ENCODE measurements around the gene SLC27A5.
A peak's percentile ranks its signal among the peaks of the same experiment; 100 is the strongest.
"Not testable (repeated sequence)": the region's sequence is repeated elsewhere in the genome, so short reads cannot be mapped to it uniquely, and the experiment has no call there.

Gene SLC27A5

DNA sequence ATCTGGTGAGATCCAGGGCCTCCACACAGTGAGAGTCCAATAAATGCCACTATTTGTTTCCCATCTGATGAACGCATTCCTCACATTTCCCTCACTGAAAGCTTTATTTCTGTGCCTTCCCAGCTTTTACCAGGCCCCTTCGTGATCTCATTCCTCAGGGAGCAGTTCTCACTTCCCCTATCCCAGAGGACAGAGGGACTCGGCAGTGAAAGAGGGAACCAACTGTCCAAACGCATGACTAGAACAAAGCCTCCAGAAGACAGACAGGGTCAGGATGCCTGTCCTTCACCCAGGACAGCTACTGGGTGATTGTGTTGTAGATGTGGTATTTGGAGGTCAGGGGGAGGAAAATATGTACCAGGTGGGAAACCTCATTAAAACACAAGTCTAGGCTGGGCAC lies 9.9 kb upstream of the SLC27A5 start:
- no peak for DNase-seq

DNA sequence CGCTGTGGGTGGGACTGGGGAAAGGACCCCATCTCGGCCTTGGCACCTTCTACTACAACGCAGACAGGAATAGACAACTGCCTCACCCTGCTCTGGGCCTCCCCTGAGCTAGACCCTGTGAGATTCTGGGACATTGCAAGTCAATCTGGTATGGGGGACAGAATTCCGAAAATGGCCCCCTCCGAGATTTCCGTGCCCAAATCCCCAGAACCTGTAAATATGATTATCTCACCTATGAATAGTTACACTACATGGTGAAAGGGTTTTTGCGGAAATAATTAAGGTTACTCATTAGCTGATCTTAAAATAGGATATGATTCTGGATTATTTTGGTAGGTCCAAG lies 8.4 kb upstream of the SLC27A5 start:
- no peak for DNase-seq

DNA sequence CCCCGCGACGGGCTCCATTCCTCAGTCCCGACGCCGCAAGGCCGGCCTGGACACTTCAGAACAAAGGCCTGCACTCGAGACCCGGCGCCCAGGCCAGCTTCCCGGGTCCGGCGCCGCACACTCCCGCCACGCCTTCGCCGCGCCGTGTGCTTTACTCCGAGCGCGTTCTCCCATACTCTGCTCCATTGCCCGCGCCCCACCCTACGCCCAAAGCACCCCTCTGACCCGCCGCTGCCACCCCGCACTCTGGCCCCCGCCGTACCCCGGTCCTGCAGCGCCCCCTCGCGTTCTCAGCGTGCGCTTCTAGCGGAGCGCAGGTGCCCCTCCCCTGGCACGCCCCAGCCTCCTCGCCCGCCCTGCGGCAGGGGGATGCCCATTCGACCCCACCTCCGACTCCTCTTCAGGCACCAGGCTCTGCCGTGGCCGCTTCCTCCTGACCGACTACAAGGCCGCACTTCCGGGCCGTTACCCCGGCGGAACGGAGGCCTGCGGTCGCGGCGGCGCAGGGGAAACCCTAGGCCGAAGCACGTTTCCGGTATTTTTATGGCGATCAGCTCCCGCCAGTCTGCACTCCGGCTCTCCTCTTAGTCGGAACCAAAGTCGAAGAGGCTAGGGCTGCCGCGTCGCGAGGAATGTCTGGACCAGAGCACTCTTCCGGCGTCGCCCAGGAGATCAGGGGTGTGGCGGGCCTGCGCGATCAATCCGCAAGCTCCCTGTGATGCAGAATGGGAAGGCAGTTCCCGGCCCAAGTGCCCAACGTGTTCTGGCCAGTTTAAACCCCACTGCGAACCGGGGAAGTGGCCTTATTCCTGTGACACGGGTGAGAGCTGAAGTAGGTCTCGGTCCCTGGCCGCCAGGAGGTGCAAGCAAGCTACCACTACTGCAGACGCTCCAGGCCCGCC lies 7.8 kb upstream of the SLC27A5 start, which contains the start of gene ZBTB45:
Gene ZBTB45, minus strand, starts transcription at position 456 of the 902 bp plus-strand sequence. CDS start 2,137 bp downstream, outside the sequence.
- DNase-seq: peak; percentile 95

DNA sequence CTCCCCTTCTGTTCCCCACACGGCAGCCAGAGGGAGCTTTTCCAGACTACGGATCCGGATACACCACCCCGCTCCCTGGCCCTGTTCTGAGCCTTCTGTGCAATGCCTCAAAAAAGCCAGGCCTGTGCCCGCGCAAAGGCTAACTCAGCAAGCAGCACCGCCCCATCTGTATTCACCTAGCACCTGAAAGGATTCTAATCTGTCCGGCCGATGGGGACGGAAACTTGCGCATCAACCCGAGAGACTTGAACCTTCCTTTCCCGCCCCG lies 7.2 kb upstream of the SLC27A5 start:
- peak; percentile 83 for DNase-seq

DNA sequence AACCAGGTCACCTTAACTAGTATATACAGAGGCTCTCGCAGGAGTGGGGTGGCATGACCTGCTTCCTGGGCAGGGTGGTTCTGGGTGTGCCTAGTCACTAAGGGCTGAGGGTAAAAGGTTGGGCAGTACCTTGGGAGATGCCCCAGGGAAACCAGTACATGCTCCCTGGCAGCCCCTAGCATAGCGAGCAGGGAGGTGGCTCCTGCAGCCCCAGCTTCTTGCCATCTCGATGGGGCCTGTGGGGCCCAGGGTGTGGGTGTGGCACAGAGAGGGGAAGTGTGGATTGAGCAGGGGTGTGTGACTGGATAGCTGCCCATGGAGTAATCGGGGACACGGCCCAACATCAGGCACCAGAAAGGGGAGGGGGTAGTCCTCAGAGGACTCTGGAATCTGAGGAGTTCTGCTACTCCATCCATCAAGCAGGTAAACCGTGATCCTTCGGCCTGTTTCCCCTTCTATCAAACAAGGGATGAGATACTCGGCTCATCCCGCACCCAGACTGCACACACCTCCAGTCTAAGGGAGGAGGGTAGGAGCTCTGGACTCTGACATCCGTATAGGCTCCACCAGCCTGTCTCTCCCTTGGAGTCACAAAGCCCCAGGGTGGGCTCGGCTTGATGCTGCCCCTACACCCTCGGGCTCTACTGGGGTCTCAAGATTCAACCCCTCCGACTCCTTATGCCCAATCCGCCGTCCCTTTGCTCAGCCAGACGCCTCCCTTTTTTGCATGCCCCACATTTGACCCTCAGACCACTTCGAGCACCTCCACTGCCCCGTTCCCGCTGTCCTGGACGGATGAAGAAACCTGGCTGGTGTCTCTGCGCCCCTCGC lies 6.7 kb upstream of the SLC27A5 start:
- DNase-seq: no peak

DNA sequence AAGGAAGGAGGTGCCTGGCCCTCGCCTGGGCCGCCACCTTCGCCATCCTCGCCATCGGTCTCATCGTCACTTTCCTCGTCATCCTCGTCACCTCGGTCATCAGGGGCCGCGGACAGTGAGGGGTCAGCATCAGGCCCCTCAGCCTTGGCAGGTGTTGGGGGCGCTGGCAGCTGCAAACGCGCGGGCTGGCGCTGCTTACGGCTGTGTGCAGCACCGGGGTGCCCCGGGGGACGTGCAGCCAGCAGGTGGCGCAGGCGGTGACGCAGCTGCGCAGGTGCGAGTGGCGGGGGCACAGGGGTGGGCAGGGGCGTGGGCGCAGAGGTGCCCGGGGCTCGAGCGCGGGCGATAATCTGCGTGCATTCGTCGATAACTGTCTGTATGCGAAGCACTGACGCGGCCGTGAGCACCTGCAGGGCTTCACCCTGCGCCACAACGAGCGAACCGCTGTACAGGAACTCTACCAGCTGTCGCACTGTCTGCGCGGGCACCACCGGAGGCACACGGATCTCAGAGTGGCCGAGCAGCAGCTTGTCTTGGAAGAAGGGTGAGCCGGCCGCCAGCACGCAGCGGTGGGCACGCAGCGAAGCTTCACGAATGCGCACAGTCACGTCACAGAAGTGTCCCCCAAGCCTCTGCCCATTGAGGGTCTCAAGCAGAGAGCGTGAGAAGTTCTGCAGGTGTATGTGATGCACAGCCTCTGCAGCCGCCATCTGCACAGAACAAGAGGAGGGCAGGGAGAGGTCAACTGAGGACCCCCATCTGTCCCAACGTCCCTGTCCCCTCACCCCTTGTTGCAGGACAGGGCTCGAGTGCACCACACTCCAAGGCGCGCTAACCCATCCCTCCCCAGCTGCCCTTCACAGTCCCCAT lies 5.4 kb upstream of the SLC27A5 start:
- no peak for DNase-seq

DNA sequence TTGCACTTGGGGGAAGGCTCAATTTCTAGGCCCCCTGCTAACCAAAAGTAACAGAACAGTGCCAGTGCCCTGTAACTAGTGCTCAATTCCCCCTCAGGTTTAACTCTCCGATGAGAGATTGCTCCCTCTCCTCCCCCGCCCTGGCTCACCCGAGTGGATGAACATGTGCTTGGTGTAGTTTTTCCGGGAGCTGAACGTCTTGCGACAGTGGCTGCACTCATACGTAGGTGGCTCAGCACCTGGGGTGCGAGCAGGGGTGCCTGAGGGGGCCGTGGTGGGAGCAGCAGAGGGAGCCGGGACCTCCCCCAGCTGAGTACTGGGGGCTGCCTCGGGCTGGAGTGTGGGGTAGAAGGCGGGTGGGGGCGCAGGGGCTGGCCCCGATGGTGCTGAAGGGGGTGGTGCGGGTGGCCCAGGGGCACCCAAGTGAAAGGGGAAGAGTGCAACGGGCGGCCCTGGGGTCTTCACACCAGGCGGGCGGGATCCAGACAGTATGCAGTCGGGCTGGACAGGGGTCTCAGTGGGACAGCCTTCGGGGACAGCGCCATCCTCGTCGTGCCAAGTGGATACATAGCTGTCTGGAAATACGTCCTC lies 4.5 kb upstream of the SLC27A5 start:
- DNase-seq: no peak

DNA sequence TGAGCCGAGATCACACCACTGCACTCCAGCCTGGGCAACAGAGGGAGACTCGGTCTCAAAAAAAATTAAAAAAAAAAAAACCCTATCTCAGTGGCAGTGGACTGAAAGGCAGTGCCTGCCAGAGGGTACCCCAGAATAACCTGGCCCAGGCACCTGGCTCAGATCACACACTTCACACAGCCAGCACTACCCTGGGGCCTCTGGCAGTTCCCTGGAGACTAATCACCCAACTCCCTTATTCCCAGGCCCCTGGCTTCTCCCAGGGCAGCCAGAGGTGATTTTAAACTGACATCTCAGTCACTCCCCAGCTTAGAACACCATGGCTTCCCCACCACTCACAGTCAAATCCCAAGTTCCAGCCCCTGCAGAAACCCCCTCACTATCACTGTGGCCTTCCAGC lies 3.5 kb upstream of the SLC27A5 start:
- DNase-seq: no peak

DNA sequence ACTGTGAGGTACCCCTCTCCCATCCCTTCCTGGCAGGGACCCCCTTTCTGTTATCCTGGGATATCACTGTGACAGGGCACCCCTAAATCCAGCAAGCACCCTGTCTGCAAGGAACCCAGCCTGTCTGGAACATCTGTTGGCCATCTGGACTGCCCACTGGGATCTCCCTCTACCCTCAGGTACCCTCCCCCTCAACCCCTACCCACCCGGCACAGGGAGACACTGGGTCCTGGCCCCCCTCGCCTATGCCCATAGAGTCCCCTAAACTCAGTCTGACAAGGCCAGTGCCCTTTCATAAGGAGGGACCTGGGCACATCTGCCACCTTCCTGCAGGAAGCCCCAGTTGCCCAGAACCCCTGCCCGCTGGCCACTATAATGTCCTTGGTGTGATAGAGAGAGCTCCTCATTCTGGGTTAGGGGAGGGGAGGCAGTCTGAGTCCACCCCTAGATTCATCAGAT lies 2.8 kb upstream of the SLC27A5 start:
- no peak for DNase-seq

DNA sequence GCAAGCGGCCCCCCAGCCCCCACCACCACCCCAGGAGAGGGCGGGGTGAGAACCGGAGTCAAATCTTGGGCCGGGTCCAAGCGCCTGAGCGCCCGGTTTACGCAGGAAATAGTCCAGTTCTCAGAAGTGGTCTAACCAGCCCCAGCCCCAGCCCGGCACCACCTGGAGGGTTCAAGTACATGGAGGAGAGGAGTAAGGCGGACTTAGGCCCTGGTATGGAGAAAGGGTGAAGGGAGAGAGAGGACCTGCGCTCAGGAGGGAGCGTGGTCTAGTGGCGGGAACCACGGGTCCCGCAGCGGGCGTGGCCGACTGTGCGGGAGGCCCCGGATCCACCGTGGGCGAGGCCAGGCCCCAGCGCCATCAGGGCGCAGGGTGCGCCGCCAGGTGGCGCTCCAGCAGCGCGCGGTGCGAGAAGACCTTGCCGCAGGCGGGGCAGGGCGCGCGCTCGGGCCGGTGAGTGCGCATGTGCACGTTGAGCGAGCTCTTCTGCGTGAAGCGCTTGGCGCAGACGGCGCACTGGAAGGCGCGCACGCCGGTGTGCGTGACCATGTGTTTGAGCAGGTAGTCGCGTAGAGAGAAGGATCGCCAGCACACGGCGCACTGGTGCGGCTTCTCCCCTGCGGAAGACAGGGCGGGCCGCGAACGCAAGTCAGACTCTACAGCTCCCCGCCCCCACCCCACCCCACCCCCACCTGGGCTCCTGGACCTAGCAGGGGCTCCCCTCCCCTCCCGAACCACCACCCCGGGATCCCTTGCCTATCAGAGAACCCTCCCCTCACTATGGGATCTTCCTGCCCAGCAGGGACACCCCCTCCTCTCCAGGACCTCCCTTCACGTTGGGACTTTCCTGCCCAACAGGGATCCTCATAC lies 2.1 kb upstream of the SLC27A5 start:
- peak; percentile 93 for DNase-seq

DNA sequence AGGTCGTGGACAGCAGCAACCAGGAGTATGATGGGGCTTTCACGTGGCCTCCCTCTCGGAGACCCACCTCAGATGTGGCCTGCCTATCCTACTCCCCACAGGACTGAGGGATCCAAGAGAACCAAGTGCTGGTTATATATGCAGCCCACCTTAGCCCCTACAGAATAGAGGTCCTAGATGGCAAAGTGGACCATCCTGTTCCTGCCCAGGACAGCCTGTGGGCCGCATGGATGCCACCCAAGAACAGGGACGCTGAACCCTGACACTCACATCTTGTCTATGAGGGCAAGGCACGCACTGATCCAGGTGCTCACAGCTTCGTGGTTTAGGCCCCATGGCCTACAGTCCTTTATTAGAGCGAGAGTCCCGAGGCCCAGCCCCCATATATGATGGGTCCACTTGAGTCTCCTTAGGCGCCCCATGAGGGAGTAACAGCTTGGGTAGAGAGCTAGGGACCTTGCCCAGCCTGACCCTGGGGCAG lies 1.5 kb upstream of the SLC27A5 start:
- DNase-seq: no peak

DNA sequence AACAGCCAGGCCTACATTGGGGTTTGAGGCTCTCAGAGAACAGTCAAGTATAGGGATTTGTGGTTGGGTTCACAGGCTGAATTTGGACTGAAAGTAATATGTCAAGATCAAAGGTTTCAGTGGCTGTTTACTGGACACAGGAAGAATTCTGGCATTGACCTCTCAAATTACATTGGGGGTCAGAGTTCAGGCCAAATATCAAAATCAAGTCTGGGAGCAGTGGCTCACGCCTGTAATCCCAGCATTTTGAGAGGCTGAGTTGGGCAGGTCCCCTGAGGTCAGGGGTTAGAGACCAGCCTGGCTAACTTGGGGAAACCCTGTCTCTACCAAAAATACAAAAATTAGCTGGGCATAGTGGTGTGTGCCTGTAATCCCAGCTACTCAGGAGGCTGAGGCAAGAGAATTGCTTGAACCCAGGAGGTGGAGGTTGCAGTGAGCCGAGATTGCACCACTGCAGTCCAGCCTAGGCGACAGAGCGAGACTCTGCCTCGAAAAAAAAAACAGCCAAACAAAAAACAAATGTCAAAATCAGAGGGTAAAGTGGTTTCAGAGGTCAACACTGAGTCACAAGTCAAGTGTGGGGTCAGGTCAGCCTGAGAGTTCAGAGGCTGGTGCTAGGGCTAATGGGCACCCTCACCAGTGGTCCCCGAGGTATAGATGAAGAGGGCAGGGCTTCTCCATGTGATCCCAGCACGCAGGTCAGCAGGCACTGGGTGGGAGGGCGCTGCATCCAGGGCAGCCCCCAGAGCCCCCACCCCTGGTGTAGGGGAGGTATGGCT lies 1.5 kb downstream of the SLC27A5 start:
- no peak for DNase-seq

DNA sequence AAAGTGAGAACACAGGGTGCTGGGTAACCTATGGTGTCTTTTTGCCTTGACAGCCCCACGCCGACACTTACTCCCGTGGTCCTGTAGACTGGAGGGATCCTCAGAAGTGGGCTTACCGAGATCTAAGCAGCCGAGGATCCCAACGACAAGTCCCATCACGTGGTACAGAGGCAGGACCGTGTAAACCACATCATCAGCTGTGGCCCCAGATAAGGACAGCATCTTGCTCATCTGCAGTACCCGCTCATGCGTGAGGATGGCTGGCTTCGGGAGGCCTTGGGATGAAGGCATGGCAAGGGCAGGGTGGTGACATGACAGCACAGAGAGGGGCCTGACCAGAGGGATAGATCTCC lies 2.1 kb downstream of the SLC27A5 start:
- no peak for DNase-seq

DNA sequence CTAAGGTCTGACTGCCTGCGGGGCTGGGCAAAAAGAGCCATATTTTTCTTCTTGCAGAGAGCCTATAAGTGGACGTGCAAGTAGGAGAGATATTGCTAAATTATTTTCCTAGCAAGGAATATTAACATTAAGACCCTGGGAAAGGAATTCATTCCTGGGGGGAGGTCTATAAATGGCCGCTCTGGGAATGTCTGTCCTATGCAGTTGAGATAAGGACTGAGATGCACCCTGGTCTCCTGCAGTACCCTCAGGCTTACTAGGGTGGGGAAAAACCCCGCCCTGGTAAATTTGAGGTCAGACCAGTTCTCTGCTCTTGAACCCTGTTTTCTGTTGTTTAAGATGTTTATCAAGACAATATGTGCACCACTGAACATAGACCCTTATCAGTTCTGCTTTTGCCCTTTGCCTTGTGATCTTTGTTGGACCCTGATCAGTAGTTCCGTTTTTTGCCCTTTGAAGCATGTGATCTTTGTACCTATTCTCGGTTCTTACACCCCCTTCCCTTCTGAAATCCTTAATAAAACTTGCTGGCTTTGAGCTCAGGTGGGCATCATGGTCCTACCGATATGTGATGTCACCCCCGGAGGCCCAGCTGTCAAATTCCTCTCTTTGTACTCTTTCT lies 4.1 kb downstream of the SLC27A5 start:
- DNase-seq: not testable (repeated sequence)

DNA sequence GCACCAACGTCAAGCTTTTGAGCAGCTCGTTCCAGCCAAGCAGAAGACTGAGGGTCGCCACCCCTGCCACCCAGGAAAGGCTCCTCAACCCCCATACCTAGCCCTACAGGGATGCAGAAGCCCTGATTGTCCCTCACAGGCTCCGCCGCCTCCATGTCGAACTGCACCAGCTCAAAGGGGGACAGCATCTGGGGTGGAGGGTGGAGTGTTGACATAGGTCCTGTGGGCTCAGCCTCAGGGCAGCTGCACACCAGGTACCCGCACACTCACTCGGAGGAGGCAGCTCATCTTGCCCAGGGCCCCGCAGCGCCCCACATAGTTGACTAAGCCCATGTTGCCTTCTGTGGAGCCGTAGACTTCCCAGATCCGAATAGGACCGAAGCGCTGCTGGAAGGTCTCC lies 11.6 kb downstream of the SLC27A5 start:
- no peak for DNase-seq

DNA sequence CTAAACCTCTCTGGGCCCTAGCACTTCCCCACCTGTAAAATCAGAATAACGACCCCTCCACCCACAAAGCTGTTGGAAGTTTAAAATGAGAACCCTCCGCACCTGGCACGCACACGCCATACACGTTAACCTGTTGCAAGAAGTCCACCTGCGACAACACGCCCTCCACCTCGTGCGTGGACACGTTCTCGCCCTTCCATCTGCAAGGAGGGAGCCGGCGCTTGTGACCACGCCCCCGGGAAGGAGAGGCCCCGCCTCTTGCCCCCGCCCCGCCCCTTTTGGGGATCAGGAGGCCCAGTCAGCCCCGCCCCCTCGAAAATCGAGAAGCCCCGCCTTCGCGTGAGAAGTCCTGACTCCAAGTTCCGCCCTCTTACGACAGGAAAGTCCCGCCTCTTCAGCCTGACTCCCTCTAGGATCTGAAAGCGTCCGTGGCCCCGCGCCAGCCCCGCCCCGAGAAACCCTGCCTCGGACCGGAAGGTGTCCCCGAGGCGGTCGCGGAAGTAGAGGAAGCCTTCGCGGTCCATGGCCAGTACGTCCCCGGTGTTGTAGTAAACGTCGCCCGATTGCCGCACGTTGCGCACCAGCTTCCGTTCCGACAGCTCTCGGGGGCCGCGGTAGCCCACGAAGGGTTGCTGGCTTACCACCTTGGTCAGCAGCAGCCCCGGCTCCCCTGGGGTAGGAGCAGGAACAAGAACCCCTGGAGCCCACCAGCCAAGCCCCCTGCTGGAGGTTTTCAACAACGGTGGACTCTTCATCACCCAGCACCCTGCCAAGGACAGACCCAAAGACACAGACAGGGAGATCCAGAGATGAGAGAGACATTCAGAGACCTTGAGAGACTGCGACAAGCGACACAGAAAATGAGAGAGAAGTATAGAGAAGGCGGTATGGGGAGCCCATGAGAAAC lies 12.5 kb downstream of the SLC27A5 start:
- DNase-seq: peak; percentile 92

DNA sequence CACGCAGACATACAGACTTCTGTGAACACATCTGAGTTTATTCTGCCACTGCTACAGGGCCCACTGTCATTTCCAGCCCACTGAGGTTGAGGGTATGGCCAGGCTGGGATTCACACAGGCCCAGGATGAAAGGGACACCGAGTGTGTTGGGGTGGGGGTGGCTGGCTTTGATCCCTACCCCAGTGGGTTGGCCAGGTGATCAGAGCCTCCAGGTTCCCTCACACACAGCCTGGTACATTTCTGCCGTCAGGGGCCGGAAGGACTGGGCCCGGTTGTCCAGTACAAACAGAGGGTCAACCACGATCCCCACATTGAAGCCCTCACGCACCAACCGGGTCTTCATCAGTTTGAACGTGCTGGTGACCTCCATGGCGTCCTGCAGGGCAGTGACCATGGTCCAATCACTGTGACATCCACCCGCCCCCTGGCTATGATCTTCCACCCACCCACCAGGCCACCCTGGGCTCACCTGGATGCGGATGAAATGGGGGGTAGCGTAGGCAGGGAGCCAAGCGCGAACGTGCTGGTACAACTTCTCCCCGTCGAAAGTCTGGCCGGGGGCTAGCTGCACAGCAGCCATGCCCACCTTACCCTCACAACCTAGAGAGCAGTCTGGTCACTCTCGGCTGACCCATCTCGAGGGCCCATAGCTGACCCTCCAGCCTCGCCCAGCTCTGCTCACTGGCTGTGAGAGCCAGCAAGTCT lies 13.3 kb downstream of the SLC27A5 start:
- no peak for DNase-seq

DNA sequence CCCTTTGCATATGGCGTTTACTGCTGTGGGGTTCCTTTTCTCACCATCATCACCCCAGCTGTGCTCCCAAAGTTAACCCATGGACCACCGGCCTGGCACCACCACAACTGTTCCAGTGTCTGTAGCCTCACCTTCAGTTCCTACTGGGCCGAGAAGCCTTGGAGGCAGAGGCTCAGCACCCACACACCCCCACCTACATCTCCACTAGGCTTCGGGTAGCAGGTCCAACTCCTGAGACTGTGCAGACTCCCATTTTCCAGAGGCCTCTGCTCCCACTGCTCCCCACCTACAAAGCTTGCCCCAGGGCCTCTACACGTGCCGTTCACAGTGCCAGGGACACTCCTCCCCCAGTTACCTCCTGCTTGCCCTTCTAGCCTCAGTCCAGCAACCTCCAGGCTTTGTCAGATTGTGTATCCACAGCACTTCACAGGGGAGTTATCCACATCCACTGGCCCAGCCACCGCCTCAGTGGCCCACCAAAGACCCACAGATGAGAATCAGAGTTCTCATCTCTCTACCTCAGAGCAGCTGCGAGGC lies 14.1 kb downstream of the SLC27A5 start:
- no peak for DNase-seq

Measured in KG1 (cell line).